NT2/D1 (cell line): ENCODE data around the gene ERVFRD-1.

ENCODE experiments used
- DNase-seq: peaks from one replicate; pipeline ENCODE4 v3.0.0-alpha.2; 2011; ENCODE audit warnings: low read depth, low spot score
- H3K27me3 ChIP-seq: 2 replicates; pipeline ENCODE4 v1.6.0; 2011; ENCODE audit warnings: mild to moderate bottlenecking; ENCODE audit not compliant: insufficient read length, insufficient read depth
- H3K36me3 ChIP-seq: 2 replicates; pipeline ENCODE4 v1.6.1; 2011; ENCODE audit warnings: mild to moderate bottlenecking, low read length, mixed read lengths; ENCODE audit not compliant: insufficient read depth, insufficient read length
- H3K4me1 ChIP-seq: 2 replicates; pipeline ENCODE4 v1.5.1; 2011; ENCODE audit not compliant: insufficient read depth, insufficient read length
- H3K4me3 ChIP-seq: 2 replicates; pipeline ENCODE4 v1.5.1; 2011; ENCODE audit warnings: low read depth; ENCODE audit not compliant: insufficient read length
- H3K9ac ChIP-seq: 2 replicates; pipeline ENCODE4 v1.6.0; 2011; ENCODE audit warnings: low read depth; ENCODE audit not compliant: insufficient read length
- H3K9me3 ChIP-seq: 2 replicates; pipeline ENCODE4 v1.5.1; 2011; ENCODE audit warnings: mild to moderate bottlenecking, low read length; ENCODE audit not compliant: insufficient read depth
- SUZ12 ChIP-seq: IDR thresholded peaks from 2 replicates; pipeline ENCODE4 v1.6.1; 2011; ENCODE audit not compliant: insufficient read length, insufficient read depth; ENCODE audit errors: extremely low read depth
- YY1 ChIP-seq: IDR thresholded peaks from 2 replicates; pipeline ENCODE4 v1.6.1; 2011; ENCODE audit not compliant: insufficient read length, insufficient read depth
- ZNF274 ChIP-seq: IDR thresholded peaks from 2 replicates; pipeline ENCODE4 v1.6.1; 2011; ENCODE audit warnings: mild to moderate bottlenecking, low read depth, low read length

The ERVFRD-1 gene

DNA sequence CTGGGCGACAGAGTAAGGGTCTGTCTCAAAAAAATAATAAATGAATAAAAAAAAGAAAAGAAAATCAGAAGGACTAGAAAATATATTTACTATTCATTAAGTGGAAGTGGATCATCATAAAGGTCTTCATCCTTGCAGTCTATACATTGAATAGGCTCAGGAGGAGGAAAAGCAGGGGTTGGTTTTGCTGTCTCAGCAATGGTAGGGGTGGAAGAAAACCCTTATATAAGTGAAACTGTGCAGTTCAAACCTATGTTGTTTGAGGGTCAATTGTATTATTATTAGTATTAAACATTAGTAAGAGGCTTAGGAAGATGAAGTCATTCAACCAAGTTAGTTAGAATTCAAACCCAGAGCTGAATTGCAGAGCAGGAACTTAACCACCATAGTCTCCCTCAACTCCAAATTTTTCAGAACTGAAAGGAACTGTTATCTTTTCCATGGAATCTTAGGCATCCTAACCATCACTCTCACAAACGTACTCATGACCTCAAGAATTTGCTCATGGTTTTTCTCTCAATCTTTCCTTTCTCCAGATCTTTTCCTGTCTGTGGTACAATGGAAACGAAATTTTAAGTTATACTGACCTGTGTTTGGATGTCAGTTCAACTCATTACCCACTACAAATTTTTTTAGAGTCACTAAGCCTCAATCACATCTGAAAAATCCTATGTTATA lies 25.6 kb downstream of the ERVFRD-1 start:
- no peak overlapping the region for H3K4me3 ChIP-seq
- no peaks in the 10 kb centered on the region; the same call in 1 of the 2 replicates for H3K9me3 ChIP-seq
- no peak for DNase-seq
- TF ChIP-seq YY1 (no peak), ZNF274 (no peak), SUZ12 (no peak)
- no peaks in the 10 kb centered on the region for H3K27me3 ChIP-seq
- no peaks in the 10 kb centered on the region for H3K4me1 ChIP-seq
- no peak overlapping the region for H3K9ac ChIP-seq
- no peaks in the 10 kb centered on the region for H3K36me3 ChIP-seq

DNA sequence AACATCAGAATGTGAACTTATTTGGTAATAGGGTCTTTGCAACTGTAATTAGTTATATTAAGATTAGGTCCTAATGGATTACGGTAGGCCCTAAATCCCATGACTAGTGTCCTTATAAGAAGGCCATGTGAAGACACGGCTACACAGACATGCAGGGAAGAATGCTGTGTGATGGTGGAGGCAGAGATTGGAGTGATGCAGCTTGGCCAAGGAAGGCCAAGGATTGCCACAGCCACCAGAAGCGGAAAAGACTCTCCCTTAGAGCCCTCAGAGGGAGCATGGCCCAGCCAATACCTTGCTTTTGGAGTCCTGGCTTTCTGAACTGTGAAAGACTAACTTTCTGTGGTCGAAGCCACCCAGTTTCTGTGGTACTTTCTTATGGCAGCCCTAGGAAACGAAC lies 27.6 kb downstream of the ERVFRD-1 start:
- DNase-seq: no peak
- no peak overlapping the region for H3K9ac ChIP-seq
- no peak for TF ChIP-seq ZNF274
- no peak for TF ChIP-seq YY1
- TF ChIP-seq SUZ12: no peak
- no peaks in the 10 kb centered on the region for H3K27me3 ChIP-seq
- no peaks in the 10 kb centered on the region for H3K4me1 ChIP-seq
- no peaks in the 10 kb centered on the region for H3K36me3 ChIP-seq
- H3K4me3 ChIP-seq: no peak overlapping the region
- no peaks in the 10 kb centered on the region; the same call in 1 of the 2 replicates for H3K9me3 ChIP-seq

DNA sequence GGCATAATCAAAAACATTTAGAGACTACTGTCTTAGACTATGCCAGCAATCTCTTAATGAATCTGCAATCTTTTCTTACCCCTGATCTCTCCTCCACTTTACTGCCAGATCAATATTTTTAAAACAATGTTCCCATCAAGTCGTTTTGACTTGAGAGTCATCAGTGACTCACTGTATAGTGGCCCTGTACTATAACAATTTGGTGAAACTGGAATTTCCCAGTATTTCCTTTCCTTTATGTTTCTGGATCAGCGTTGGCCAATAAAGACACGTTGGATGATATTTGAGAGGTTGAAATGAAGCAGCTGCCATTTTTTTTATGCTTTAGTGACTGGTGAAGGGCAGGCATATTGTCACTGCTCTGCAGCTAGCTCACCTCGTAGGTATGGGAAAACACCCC lies 28.0 kb downstream of the ERVFRD-1 start:
- TF ChIP-seq ZNF274 (no peak), YY1 (no peak), SUZ12 (no peak)
- H3K9ac ChIP-seq: no peak overlapping the region
- no peaks in the 10 kb centered on the region for H3K36me3 ChIP-seq
- no peaks in the 10 kb centered on the region for H3K4me1 ChIP-seq
- no peak for DNase-seq
- H3K9me3 ChIP-seq: no peaks in the 10 kb centered on the region; the same call in 1 of the 2 replicates
- H3K27me3 ChIP-seq: no peaks in the 10 kb centered on the region
- H3K4me3 ChIP-seq: no peak overlapping the region

DNA sequence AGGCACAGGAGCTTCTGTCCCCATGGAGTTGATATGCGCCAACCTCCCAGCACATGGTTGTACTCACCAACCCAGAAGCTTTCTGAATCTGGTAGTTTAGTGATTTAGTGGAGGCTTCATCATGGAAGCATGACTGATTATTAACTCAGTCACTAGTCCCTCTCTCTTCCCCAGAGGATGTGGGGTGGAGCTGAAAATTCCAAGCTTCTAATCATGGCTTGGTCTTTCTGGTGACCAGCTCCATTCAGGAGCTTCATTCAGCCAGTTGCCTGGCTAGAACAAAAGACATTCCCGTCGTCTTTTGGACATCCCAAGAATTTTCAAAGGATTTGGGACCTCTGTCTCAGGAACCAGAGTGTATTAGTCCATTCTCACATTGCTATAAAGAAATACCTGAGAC lies 31.2 kb downstream of the ERVFRD-1 start:
- TF ChIP-seq SUZ12: no peak
- no peak for TF ChIP-seq YY1
- no peak for TF ChIP-seq ZNF274
- DNase-seq: no peak

DNA sequence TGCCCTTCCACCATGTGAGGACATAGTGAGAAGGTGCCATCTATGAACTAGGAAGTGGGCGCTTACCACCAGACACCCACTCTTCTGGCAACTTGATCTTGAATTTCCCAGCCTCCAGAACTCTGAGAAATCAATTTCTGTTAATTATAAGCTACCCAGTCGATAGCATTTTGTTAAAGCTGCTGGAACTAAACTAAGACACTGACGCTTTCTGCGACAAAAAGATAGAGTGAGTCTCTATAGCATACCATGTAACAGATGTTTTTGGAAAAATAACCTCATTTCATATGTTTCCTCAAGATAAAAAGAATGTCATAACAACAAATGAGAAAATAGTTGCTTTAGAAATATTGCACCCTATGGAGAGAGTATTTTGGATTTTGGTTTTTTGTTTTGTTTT lies 33.3 kb downstream of the ERVFRD-1 start:
- no peaks in the 10 kb centered on the region for H3K4me1 ChIP-seq
- no peaks in the 10 kb centered on the region for H3K9me3 ChIP-seq
- H3K27me3 ChIP-seq: no peaks in the 10 kb centered on the region
- no peak for DNase-seq
- no peak overlapping the region for H3K4me3 ChIP-seq
- no peaks in the 10 kb centered on the region for H3K36me3 ChIP-seq
- TF ChIP-seq YY1: no peak
- no peak for TF ChIP-seq ZNF274
- no peak for TF ChIP-seq SUZ12
- no peak overlapping the region for H3K9ac ChIP-seq

More for the DNA sequence above, 31.2 kb downstream of the ERVFRD-1 start:
- Histone ChIP-seq H3K36me3 (no peaks in the 10 kb centered on the region), H3K9ac (no peak overlapping the region), H3K27me3 (no peaks in the 10 kb centered on the region), H3K9me3 (no peaks in the 10 kb centered on the region), H3K4me1 (no peaks in the 10 kb centered on the region), H3K4me3 (no peak overlapping the region)

DNA sequence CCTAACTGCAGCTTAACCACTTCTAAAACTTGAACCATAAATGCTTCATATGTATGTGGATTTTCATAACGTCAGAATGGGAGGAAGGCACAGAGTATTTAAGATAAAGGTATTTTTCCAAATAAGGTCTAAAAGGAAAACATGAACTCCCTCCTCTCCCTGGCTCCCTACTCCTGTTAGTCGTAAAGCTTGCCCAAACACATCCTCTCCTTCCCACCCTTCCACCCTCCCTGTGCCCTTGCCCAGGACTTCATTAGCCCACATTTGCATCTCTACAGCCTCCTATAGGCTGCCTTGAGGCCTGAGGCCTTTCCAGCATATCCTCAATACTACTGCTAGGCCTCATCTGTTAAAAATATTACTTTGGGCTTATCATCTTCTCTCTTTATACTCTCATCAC lies 35.0 kb downstream of the ERVFRD-1 start:
- Histone ChIP-seq H3K4me3 (no peak overlapping the region), H3K4me1 (no peaks in the 10 kb centered on the region), H3K27me3 (no peaks in the 10 kb centered on the region), H3K36me3 (no peaks in the 10 kb centered on the region), H3K9ac (no peak overlapping the region), H3K9me3 (no peaks in the 10 kb centered on the region)
- TF ChIP-seq YY1 (no peak), ZNF274 (no peak), SUZ12 (no peak)
- DNase-seq: no peak

DNA sequence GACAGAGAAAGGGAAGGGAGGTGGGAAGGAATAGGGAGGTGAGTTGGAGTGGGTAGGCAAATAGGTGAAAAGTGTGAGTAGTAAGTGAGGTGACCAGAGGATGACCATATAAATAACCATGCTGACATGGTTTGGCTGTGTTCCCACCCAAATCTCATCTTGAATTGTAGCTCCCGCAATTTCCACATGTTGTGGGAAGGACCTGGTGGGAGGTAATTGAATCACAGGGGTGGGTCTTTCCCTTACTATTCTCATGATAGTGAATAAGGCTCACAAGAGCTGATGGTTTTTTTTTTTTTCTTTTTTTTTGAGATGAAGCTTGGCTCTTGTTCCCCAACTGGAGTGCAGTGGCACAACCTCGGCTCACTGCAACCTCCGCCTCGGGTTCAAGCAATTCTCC lies 39.4 kb downstream of the ERVFRD-1 start:
- Histone ChIP-seq H3K9ac (no peak overlapping the region), H3K4me1 (no peaks in the 10 kb centered on the region), H3K36me3 (no peaks in the 10 kb centered on the region), H3K9me3 (no peaks in the 10 kb centered on the region), H3K27me3 (no peaks in the 10 kb centered on the region), H3K4me3 (no peak overlapping the region)
- DNase-seq: no peak
- TF ChIP-seq SUZ12 (no peak), YY1 (no peak), ZNF274 (no peak)
